AG04450 (cell line): ENCODE results near the gene SH3RF3. TPM values are rescaled to one million over a fixed set of nuclear protein-coding genes. Genes with fewer than 3 reads are reported as not detected.
A peak's percentile ranks its signal among the peaks of the same experiment; 100 is the strongest.

Experiments used
- CTCF ChIA-PET: fragments of 300-600, 350-600 bp; formaldehyde crosslinking; extraction: SDS; loops from one replicate; lab custom pipeline; 2022; ENCODE audit warnings: antibody characterized with exemption, inconsistent platforms; lab: Charles Lee
- POLR2A ChIA-PET: fragments of 350-600 bp; formaldehyde crosslinking; extraction: SDS; loops from one replicate; lab custom pipeline; 2021; ENCODE audit warnings: antibody characterized with exemption, inconsistent platforms; lab: Yijun Ruan, JAX
- DNase-seq: peaks from one replicate; pipeline ENCODE4 v3.0.0-alpha.2; 2011; ENCODE audit warnings: low read depth, low spot score
- H3K27ac ChIP-seq: one replicate; pipeline ENCODE4 v1.5.1; 2012; ENCODE audit warnings: low read depth, low read length, control low read depth
- H3K27me3 ChIP-seq: one replicate; pipeline ENCODE4 v1.6.0; 2012; ENCODE audit warnings: low read length; ENCODE audit not compliant: control insufficient read depth, insufficient read depth
- H3K4me3 ChIP-seq: 2 replicates; pipeline ENCODE4 v1.5.1; 2011; ENCODE audit warnings: mild to moderate bottlenecking, low read depth, low read length, control low read depth
- H3K9me3 ChIP-seq: 2 replicates; pipeline ENCODE4 v1.5.1; 2012; ENCODE audit warnings: low read length; ENCODE audit not compliant: control insufficient read depth, insufficient read depth
- polyA plus RNA-seq: library from polyadenylated mRNA; depleted of rRNA; stranded (reverse); fragments of >200 nt; gene quantifications from 2 replicates; pipeline ENCODE4 v1.2.3, GENCODE V29; 2011
- TF ChIP-seq, protein P1 (sequence below): IDR thresholded peaks from 2 replicates; pipeline ENCODE4 v1.5.1; 2011; ENCODE audit warnings: low read depth, low read length, control low read depth, inconsistent platforms

SH3RF3 gene
- polyA plus RNA-seq, 1 experiment = 5.7 TPM

DNA sequence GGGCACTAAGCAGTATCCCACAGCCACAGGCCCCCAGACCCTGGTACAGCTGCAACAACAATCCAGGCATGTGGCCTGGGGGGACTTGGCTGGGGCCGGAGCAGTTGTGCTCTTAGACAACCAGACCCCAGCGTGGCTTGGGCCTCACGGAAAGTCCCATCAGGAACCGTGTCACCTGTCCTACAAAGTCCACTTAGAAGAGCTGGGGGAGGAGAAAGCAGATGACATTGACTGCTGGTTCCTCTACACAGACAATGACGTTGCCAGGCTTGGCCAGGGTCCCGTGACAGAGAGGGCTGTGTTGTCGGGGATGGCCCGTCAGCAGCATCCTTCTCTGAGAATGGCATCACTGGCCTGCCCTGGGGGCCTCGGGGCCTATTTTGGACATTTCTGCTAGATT is 360.3 kb downstream of the SH3RF3 start:
- ChIA-PET CTCF (no interaction called here), POLR2A (no interaction called here)
- Histone ChIP-seq H3K9me3 (no peaks in the 10 kb centered on the region; the same call in 1 of the 2 replicates), H3K27me3 (no peaks in the 10 kb centered on the region), H3K27ac (no peak overlapping the region), H3K4me3 (no peak overlapping the region)
- TF ChIP-seq, protein P1, sequence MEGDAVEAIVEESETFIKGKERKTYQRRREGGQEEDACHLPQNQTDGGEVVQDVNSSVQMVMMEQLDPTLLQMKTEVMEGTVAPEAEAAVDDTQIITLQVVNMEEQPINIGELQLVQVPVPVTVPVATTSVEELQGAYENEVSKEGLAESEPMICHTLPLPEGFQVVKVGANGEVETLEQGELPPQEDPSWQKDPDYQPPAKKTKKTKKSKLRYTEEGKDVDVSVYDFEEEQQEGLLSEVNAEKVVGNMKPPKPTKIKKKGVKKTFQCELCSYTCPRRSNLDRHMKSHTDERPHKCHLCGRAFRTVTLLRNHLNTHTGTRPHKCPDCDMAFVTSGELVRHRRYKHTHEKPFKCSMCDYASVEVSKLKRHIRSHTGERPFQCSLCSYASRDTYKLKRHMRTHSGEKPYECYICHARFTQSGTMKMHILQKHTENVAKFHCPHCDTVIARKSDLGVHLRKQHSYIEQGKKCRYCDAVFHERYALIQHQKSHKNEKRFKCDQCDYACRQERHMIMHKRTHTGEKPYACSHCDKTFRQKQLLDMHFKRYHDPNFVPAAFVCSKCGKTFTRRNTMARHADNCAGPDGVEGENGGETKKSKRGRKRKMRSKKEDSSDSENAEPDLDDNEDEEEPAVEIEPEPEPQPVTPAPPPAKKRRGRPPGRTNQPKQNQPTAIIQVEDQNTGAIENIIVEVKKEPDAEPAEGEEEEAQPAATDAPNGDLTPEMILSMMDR = no peak
- no peak for DNase-seq

DNA sequence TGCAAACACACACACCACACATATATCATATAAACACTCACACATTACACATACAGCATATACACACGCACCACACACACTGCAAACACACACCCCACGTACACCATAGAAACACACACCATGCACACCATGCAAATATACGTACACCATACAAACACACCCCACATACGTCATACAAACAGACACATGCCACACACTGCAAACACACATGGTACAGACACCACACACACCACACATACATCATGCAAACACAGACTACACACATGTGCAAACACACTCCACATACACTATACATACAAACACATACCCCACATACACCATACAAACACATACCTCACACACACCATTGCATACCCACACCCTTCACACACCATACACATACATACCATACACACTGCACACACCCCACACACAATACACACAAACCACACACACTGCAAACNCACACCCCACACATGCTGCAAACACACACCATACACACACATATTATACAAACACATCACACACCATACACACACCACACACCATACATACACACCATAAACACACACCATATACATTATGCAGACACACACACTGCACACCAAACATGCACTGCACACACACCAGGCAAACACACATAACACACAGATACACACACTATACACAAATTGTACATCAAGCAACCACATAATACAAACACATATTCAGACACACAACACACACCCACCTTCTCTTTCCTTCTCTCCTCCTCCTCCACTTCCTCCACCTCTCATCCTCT is 364.4 kb downstream of the SH3RF3 start:
- Histone ChIP-seq H3K9me3 (no peaks in the 10 kb centered on the region; the same call in 1 of the 2 replicates), H3K27me3 (no peaks in the 10 kb centered on the region), H3K4me3 (no peak overlapping the region), H3K27ac (no peak overlapping the region)
- POLR2A ChIA-PET = no interaction called here
- TF ChIP-seq, protein P1 = no peak
- DNase-seq = no peak
- CTCF ChIA-PET = no interaction called here

DNA sequence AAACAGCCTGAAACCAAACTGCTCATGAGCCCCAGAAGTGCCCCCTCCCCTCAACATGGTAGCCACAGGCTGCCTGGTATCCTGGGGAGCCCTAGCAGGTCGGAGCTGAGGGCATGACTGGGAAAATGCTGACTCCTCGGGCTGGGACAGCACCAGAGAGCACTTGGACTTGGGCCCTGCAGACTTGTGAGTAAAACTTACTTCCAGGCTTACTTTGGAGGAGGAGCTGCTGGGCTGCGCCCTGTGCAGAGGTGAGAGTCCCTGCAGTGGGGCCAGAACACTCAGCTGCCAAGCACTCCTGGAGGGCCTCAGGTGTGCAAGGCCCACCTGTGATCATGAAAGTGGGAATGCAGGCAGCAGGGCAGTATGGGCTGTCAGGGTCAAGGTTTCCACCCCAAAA is 365.3 kb downstream of the SH3RF3 start:
- POLR2A ChIA-PET = no interaction called here
- TF ChIP-seq, protein P1 = no peak
- DNase-seq = no peak
- H3K9me3 ChIP-seq = no peaks in the 10 kb centered on the region; the same call in 1 of the 2 replicates
- no peak overlapping the region for H3K27ac ChIP-seq
- H3K27me3 ChIP-seq = no peaks in the 10 kb centered on the region
- no peak overlapping the region for H3K4me3 ChIP-seq
- CTCF ChIA-PET = interaction anchor here (1.0 to 1.3 kb wide), 2 partner anchors 18 to 367 kb away, joined by 3 to 4 read pairs; no protein-coding TSS in a partner anchor

DNA sequence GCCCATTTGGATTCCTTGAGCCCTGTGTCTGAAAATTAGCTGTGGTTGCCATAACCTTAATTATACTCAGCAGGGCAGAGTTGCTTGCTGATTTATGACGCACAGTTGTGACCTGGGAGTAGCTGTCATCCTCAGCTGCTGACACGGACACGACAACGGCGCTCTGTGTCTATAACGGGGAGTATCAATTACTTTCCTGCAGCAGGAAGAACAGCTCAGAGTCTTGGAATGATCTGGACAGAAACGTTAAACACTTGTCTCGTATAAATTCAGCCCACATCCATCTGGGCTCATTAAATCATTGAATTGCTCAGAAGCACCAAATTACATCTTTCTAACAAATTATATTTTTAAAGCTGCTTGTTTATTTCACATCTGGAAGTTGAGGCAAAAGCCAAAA is 368.5 kb downstream of the SH3RF3 start:
- ChIA-PET POLR2A (interaction anchor here (0.6 to 1.6 kb wide), 6 partner anchors 10 to 280 kb away, joined by 3 to 7 read pairs (median 4); no protein-coding TSS in a partner anchor), CTCF (interaction anchor here (4.8 kb wide), 1 partner anchor 13 kb away, joined by 38 read pairs; no protein-coding TSS in a partner anchor)
- peak overlapping the region; percentile 78 for H3K27ac ChIP-seq

More for the DNA sequence above, 368.5 kb downstream of the SH3RF3 start:
- H3K27me3 ChIP-seq = no peaks in the 10 kb centered on the region
- H3K4me3 ChIP-seq = no peak overlapping the region
- DNase-seq = peak; percentile 68
- TF ChIP-seq, protein P1 = no peak
- H3K9me3 ChIP-seq = no peaks in the 10 kb centered on the region; the same call in 1 of the 2 replicates
